ACC112 (cell line): ENCODE measurements around the gene FAM180B.
"Not testable (repeated sequence)": the region's sequence is repeated elsewhere in the genome, so short reads cannot be mapped to it uniquely, and the experiment has no call there.

Source experiments
- H2AFZ ChIP-seq: fragments of 200-600 bp; sonication (generic); one replicate; pipeline ENCODE4 v1.6.0; 2017; ENCODE audit warnings: antibody characterized with exemption, low read length; ENCODE audit not compliant: unreplicated experiment
- H3K27ac ChIP-seq: fragments of 200-600 bp; sonication (generic); 2 replicates; pipeline ENCODE4 v1.5.1; 2014; ENCODE audit warnings: low read depth, mild to moderate bottlenecking, antibody characterized with exemption, low read length, moderate library complexity
- H3K27me3 ChIP-seq: fragments of 200-600 bp; sonication (generic); 2 replicates; pipeline ENCODE4 v1.6.1; 2014; ENCODE audit warnings: mild to moderate bottlenecking, antibody characterized with exemption, low read length, moderate library complexity, mixed read lengths; ENCODE audit not compliant: insufficient read depth
- H3K36me3 ChIP-seq: fragments of 200-600 bp; sonication (generic); 2 replicates; pipeline ENCODE4 v1.6.1; 2016; ENCODE audit warnings: mild to moderate bottlenecking, antibody characterized with exemption, low read length, moderate library complexity, mixed read lengths; ENCODE audit not compliant: insufficient read depth
- H3K4me1 ChIP-seq: fragments of 200-600 bp; sonication (generic); one replicate; pipeline ENCODE4 v1.6.1; 2016; ENCODE audit warnings: low read length, mixed read lengths; ENCODE audit not compliant: insufficient read depth, unreplicated experiment, control insufficient read depth
- H3K4me3 ChIP-seq: fragments of 200-600 bp; sonication (generic); 2 replicates; pipeline ENCODE4 v1.5.1; 2014; ENCODE audit warnings: mild to moderate bottlenecking, low read depth, low read length
- H3K79me2 ChIP-seq: fragments of 200-600 bp; sonication (generic); one replicate; pipeline ENCODE4 v1.6.0; 2016; ENCODE audit warnings: low read length; ENCODE audit not compliant: control insufficient read depth, unreplicated experiment, insufficient read depth

FAM180B gene

GRCh38 chr11:47552566-47553405 is 33.7 kb upstream of the FAM180B start, which contains the start of gene CELF1:
Gene CELF1 (minus strand): TSS chr11:47553132. CDS start chr11:47499523, 53,609 bp downstream.
- Histone ChIP-seq H3K4me3 (peak within 1 kb of the TSS; percentile 97), H3K79me2 (peaks cover 51% of the 10 kb centered on the region)

GRCh38 chr11:47553406-47553743 is 33.1 kb upstream of the FAM180B start:
- H3K27ac ChIP-seq: no peak overlapping the region
- peaks cover 26% of the 10 kb centered on the region for H3K4me1 ChIP-seq
- peak overlapping the region; percentile 96 for H2AFZ ChIP-seq
- peak overlapping the region; percentile 97 for H3K4me3 ChIP-seq
- no peaks in the 10 kb centered on the region for H3K36me3 ChIP-seq
- H3K27me3 ChIP-seq: no peaks in the 10 kb centered on the region
- H3K79me2 ChIP-seq: peaks cover 45% of the 10 kb centered on the region

More at GRCh38 chr11:47552566-47553405, 33.7 kb upstream of the FAM180B start, which contains the start of gene CELF1:
- H3K36me3 ChIP-seq: no peaks in the 10 kb centered on the region
- H3K27me3 ChIP-seq: no peaks in the 10 kb centered on the region
- H3K4me1 ChIP-seq: peaks cover 31% of the 10 kb centered on the region
- peak within 1 kb of the TSS; percentile 76 for H3K27ac ChIP-seq
- peak within 1 kb of the TSS; percentile 96 for H2AFZ ChIP-seq

- H3K4me1 ChIP-seq, H3K4me3 ChIP-seq, H3K27ac ChIP-seq, H3K36me3 ChIP-seq, H2AFZ ChIP-seq, H3K27me3 ChIP-seq, H3K79me2 ChIP-seq: not testable (repeated sequence)
Observed at GRCh38 chr11:47557004-47557403, 29.5 kb upstream of the FAM180B start.

- Histone ChIP-seq H3K27me3 (no peaks in the 10 kb centered on the region), H3K4me3 (no peak overlapping the region), H3K4me1 (peaks cover 8% of the 10 kb centered on the region), H3K27ac (no peak overlapping the region), H3K36me3 (no peaks in the 10 kb centered on the region), H3K79me2 (no peaks in the 10 kb centered on the region), H2AFZ (no peak overlapping the region)
Observed at GRCh38 chr11:47558695-47559094, 27.8 kb upstream of the FAM180B start.

GRCh38 chr11:47560426-47560825 is 26.1 kb upstream of the FAM180B start:
- no peak overlapping the region for H2AFZ ChIP-seq
- peaks cover 8% of the 10 kb centered on the region for H3K4me1 ChIP-seq
- H3K27ac ChIP-seq: no peak overlapping the region
- H3K79me2 ChIP-seq: peaks cover 10% of the 10 kb centered on the region
- H3K4me3 ChIP-seq: no peak overlapping the region
- no peaks in the 10 kb centered on the region for H3K36me3 ChIP-seq
- no peaks in the 10 kb centered on the region for H3K27me3 ChIP-seq

GRCh38 chr11:47562393-47562792 is 24.1 kb upstream of the FAM180B start:
- Histone ChIP-seq H3K79me2 (peaks cover 28% of the 10 kb centered on the region), H3K4me1 (peaks cover 14% of the 10 kb centered on the region)
- not testable (repeated sequence) for H3K27ac ChIP-seq, H2AFZ ChIP-seq, H3K4me3 ChIP-seq, H3K27me3 ChIP-seq, H3K36me3 ChIP-seq

- not testable (repeated sequence) for H3K27ac ChIP-seq, H3K27me3 ChIP-seq, H3K36me3 ChIP-seq, H2AFZ ChIP-seq
- H3K79me2 ChIP-seq: peaks cover 33% of the 10 kb centered on the region
- H3K4me1 ChIP-seq: peaks cover 14% of the 10 kb centered on the region
- H3K4me3 ChIP-seq: peak overlapping the region; percentile 33; the same call in 1 of the 2 replicates
Observed at GRCh38 chr11:47564366-47564765, 22.1 kb upstream of the FAM180B start.

- Histone ChIP-seq H3K27ac (peak overlapping the region; percentile 50; the same call in 1 of the 2 replicates), H3K79me2 (peaks cover 37% of the 10 kb centered on the region), H3K4me1 (peaks cover 14% of the 10 kb centered on the region)
Observed at GRCh38 chr11:47564933-47565339, 21.5 kb upstream of the FAM180B start.

GRCh38 chr11:47565340-47566148 is 20.9 kb upstream of the FAM180B start, which contains the start of gene PTPMT1:
Gene PTPMT1 (plus strand): TSS chr11:47565599. CDS start chr11:47565623, 24 bp downstream.
- H3K79me2 ChIP-seq: peaks cover 39% of the 10 kb centered on the region

More at GRCh38 chr11:47564933-47565339, 21.5 kb upstream of the FAM180B start:
- peak overlapping the region; percentile 100 for H3K4me3 ChIP-seq
- peak overlapping the region; percentile 88 for H2AFZ ChIP-seq
- 0 out of 2 replicates have a peak, but pooled peaks cover 3% of the 10 kb centered on the region for H3K36me3 ChIP-seq
- H3K27me3 ChIP-seq: no peaks in the 10 kb centered on the region

GRCh38 chr11:47566149-47566698 is 20.3 kb upstream of the FAM180B start:
- Histone ChIP-seq H3K4me1 (peaks cover 11% of the 10 kb centered on the region), H3K27me3 (no peaks in the 10 kb centered on the region), H3K4me3 (peak overlapping the region; percentile 100), H2AFZ (peak overlapping the region; percentile 99), H3K79me2 (peaks cover 43% of the 10 kb centered on the region), H3K27ac (no peak overlapping the region), H3K36me3 (0 out of 2 replicates have a peak, but pooled peaks cover 3% of the 10 kb centered on the region)

More at GRCh38 chr11:47565340-47566148, 20.9 kb upstream of the FAM180B start, which contains the start of gene PTPMT1:
- Histone ChIP-seq H3K36me3 (0 out of 2 replicates have a peak, but pooled peaks cover 3% of the 10 kb centered on the region), H3K27me3 (no peaks in the 10 kb centered on the region), H3K27ac (peak within 1 kb of the TSS; percentile 50; the same call in 1 of the 2 replicates), H3K4me1 (peaks cover 9% of the 10 kb centered on the region), H2AFZ (peak within 1 kb of the TSS; percentile 99), H3K4me3 (peak within 1 kb of the TSS; percentile 100)
